ENCODE data around the gene TBC1D3I.

DNA sequence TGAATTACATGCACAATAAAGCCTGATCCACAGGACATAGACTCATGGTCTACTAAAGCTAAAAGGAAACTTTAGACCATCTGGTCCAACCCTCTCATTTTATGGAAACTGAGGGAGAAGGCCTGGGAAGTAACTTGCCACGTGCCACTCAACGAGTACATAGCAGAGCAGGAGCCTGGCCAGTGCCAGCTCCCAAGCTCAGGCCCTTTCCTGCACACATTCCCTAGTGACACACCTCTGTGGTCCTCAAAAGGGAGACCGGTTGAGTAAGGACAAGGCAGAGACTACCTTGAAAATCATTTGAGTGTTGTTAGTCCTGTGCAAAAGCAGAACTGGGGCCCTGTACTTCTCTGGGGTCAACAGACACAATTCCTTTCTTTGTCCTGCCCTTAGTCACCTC is 50.7 kb downstream of the TBC1D3I start:
- TF ChIP-seq EZH2 (IDR thresholded peaks at IDR 0.05; ENCODE audit: insufficient read depth, poor library complexity, severe bottlenecking) = no peak
- TF ChIP-seq EZH2phosphoT487 (IDR thresholded peaks at IDR 0.05; ENCODE audit: insufficient read depth, low read depth) = no peak

All from GM23248 (cell line).